IMR-90 (cell line): ENCODE measurements around the gene ITGAX. TPM values are rescaled to one million over a fixed set of nuclear protein-coding genes. Genes with fewer than 3 reads are reported as not detected.

Source experiments
- ATAC-seq: fragments of 200-7000 bp; cut with Tn5 transposase; 2 replicates; pipeline ENCODE4 v1.9.1; 2020; ENCODE audit warnings: low read depth, mild to moderate bottlenecking, moderate library complexity
- BruUV-seq: library from RNA; stranded (reverse); fragments of 400-500 nt; replicated peaks from 2 replicates; lab custom pipeline; 2021; lab: Mats Ljungman, UMichigan
- CTCF ChIA-PET: fragments of 300-600 bp; formaldehyde crosslinking; extraction: SDS; loops from one replicate; lab custom pipeline; 2021; ENCODE audit warnings: antibody characterized with exemption; lab: Yijun Ruan, JAX
- POLR2A ChIA-PET: fragments of 300-600 bp; sonication (Branson Sonifier 250); formaldehyde crosslinking; loops from one replicate; lab custom pipeline; 2022; ENCODE audit warnings: antibody characterized with exemption; ENCODE audit not compliant: unreplicated experiment; lab: Charles Lee
- DNase-seq: peaks from one replicate; pipeline ENCODE4 v3.0.0; 2013
- H2AFZ ChIP-seq: replicated peaks from 2 replicates; pipeline ENCODE3; 2013; ENCODE audit warnings: low read length, mild to moderate bottlenecking; ENCODE audit not compliant: poor library complexity
- H2AK5ac ChIP-seq: 2 replicates; pipeline ENCODE4 v1.6.1; 2013; ENCODE audit warnings: low read depth, low read length, inconsistent platforms
- H2AK9ac ChIP-seq: replicated peaks from 2 replicates; pipeline ENCODE3; 2013; ENCODE audit warnings: mild to moderate bottlenecking, low read depth, low read length, moderate library complexity; ENCODE audit not compliant: poor library complexity
- H2BK120ac ChIP-seq: 2 replicates; pipeline ENCODE4 v1.6.1; 2013; ENCODE audit warnings: low read depth, low read length, inconsistent platforms
- H2BK15ac ChIP-seq: 3 replicates; pipeline ENCODE4 v1.6.1; 2013; ENCODE audit warnings: low read depth, low read length, inconsistent platforms
- H2BK20ac ChIP-seq: 2 replicates; pipeline ENCODE4 v1.6.1; 2013; ENCODE audit warnings: low read depth, mild to moderate bottlenecking, inconsistent platforms, low read length, moderate library complexity
- H2BK5ac ChIP-seq: 2 replicates; pipeline ENCODE4 v1.6.1; 2013; ENCODE audit warnings: mild to moderate bottlenecking, low read depth, low read length, inconsistent platforms; ENCODE audit not compliant: poor library complexity, severe bottlenecking
- H3K14ac ChIP-seq: replicated peaks from 2 replicates; pipeline ENCODE4 v1.6.1; 2013; ENCODE audit warnings: low read depth, low read length, inconsistent platforms
- H3K18ac ChIP-seq: 2 replicates; pipeline ENCODE4 v1.6.1; 2013; ENCODE audit warnings: low read depth, low read length, control low read depth
- H3K23ac ChIP-seq: 2 replicates; pipeline ENCODE4 v1.6.1; 2013; ENCODE audit warnings: low read depth, low read length, inconsistent platforms
- H3K27ac ChIP-seq: 2 replicates; pipeline ENCODE4 v1.5.1; 2013; ENCODE audit warnings: mild to moderate bottlenecking, control low read depth, low read length; ENCODE audit not compliant: insufficient read depth
- H3K27me3 ChIP-seq: 2 replicates; pipeline ENCODE4 v1.6.1; 2013; ENCODE audit warnings: low read length; ENCODE audit not compliant: control insufficient read depth, insufficient read depth
- H3K36me3 ChIP-seq: 2 replicates; pipeline ENCODE4 v1.6.1; 2013; ENCODE audit warnings: low read length, mixed read lengths; ENCODE audit not compliant: control insufficient read depth, insufficient read depth
- H3K4ac ChIP-seq: 2 replicates; pipeline ENCODE4 v1.6.1; 2013; ENCODE audit warnings: low read depth, low read length, inconsistent platforms
- H3K4me1 ChIP-seq: 2 replicates; pipeline ENCODE4 v1.6.1; 2013; ENCODE audit warnings: low read length, mixed read lengths; ENCODE audit not compliant: control insufficient read depth, insufficient read depth
- H3K4me2 ChIP-seq: 2 replicates; pipeline ENCODE4 v1.6.1; 2013; ENCODE audit warnings: low read depth, mild to moderate bottlenecking, control low read depth, low read length, moderate library complexity
- H3K4me3 ChIP-seq: 2 replicates; pipeline ENCODE4 v1.5.1; 2013; ENCODE audit warnings: low read depth, mild to moderate bottlenecking, control low read depth, low read length, moderate library complexity; ENCODE audit not compliant: insufficient read depth
- H3K56ac ChIP-seq: 2 replicates; pipeline ENCODE4 v1.6.1; 2013; ENCODE audit warnings: low read length, inconsistent platforms; ENCODE audit not compliant: insufficient read depth; ENCODE audit errors: extremely low read depth
- H3K79me1 ChIP-seq, 2 experiments: 2 replicates each; pipeline ENCODE4 v1.6.1; 2013; ENCODE audit warnings: low read length in 2 of 2, inconsistent platforms in 1 of 2, low read depth in 1 of 2
- H3K9ac ChIP-seq: 2 replicates; pipeline ENCODE4 v1.6.1; 2013; ENCODE audit warnings: low read depth, low read length, control low read depth
- H3K9me1 ChIP-seq: 2 replicates; pipeline ENCODE4 v1.6.1; 2013; ENCODE audit warnings: low read length, inconsistent platforms; ENCODE audit not compliant: insufficient read depth
- H3K9me3 ChIP-seq: 2 replicates; pipeline ENCODE4 v1.6.1; 2013; ENCODE audit warnings: low read length; ENCODE audit not compliant: control insufficient read depth, insufficient read depth
- H4K20me1 ChIP-seq: 2 replicates; pipeline ENCODE4 v1.6.1; 2013; ENCODE audit warnings: low read length, inconsistent platforms; ENCODE audit not compliant: insufficient read depth
- H4K5ac ChIP-seq: 2 replicates; pipeline ENCODE4 v1.6.1; 2013; ENCODE audit warnings: mild to moderate bottlenecking, low read depth, low read length, control low read depth
- H4K8ac ChIP-seq, 2 experiments: 2 replicates each; pipeline ENCODE4 v1.6.1; 2013; ENCODE audit warnings: low read depth in 2 of 2, low read length in 2 of 2, control low read depth in 1 of 2, inconsistent platforms in 1 of 2
- H4K91ac ChIP-seq: 2 replicates; pipeline ENCODE4 v1.6.1; 2013; ENCODE audit warnings: low read depth, low read length, inconsistent platforms; ENCODE audit not compliant: insufficient read depth
- CEBPB ChIP-seq: IDR thresholded peaks from 2 replicates; pipeline ENCODE4 v1.6.1; 2012; ENCODE audit warnings: low read depth, low read length, improper control_type of control experiment
- CHD1 ChIP-seq: IDR thresholded peaks from 2 replicates; pipeline ENCODE4 v1.6.1; 2012; ENCODE audit warnings: low read depth, low read length, improper control_type of control experiment
- FOS ChIP-seq: fragments of 150-350 bp; IDR thresholded peaks from 2 replicates; pipeline ENCODE4 v1.6.1; 2016; ENCODE audit warnings: low read depth, low read length
- MAFK ChIP-seq: IDR thresholded peaks from 2 replicates; pipeline ENCODE4 v1.6.1; 2012; ENCODE audit warnings: low read depth, low read length, improper control_type of control experiment
- MXI1 ChIP-seq: IDR thresholded peaks from 2 replicates; pipeline ENCODE4 v1.6.1; 2012; ENCODE audit warnings: low read depth, mild to moderate bottlenecking, low read length, moderate library complexity, borderline replicate concordance
- RAD21 ChIP-seq: IDR thresholded peaks from 2 replicates; pipeline ENCODE4 v1.6.1; 2012; ENCODE audit warnings: low read length, improper control_type of control experiment
- RCOR1 ChIP-seq: IDR thresholded peaks from 2 replicates; pipeline ENCODE4 v1.6.1; 2012; ENCODE audit warnings: mild to moderate bottlenecking, low read length, improper control_type of control experiment; ENCODE audit not compliant: insufficient replicate concordance
- RFX5 ChIP-seq: IDR thresholded peaks from 2 replicates; pipeline ENCODE4 v1.8.0; 2012; ENCODE audit warnings: low read depth, mild to moderate bottlenecking, low read length, moderate library complexity
- SMC3 ChIP-seq: fragments of 150-350 bp; IDR thresholded peaks from 2 replicates; pipeline ENCODE4 v1.6.1; 2016; ENCODE audit warnings: low read depth, mild to moderate bottlenecking, antibody characterized with exemption, low read length, moderate library complexity
- WGBS, 2 experiments: methylation state at CpG; one replicate each; pipeline versions ENCODE4 v1.1.5 to v1.1.7; 2013; ENCODE audit warnings: missing lambda C conversion rate in 2 of 2; ENCODE audit not compliant: insufficient read length in 1 of 2; ENCODE audit errors: extremely low coverage in 2 of 2; 5-methylcytosine and 5-hydroxymethylcytosine counted together
- dilution Hi-C: fragments of 300-500 bp; cut with HindIII; formaldehyde crosslinking; loops from one replicate; pipeline ENCODE4 v1.14.3; 2018; ENCODE audit warnings: low sequenced_read_pairs; ENCODE audit not compliant: unreplicated experiment
- in situ Hi-C: fragments of 300-500 bp; cut with MboI; formaldehyde crosslinking; loops from 3 replicates; pipeline ENCODE4 v1.14.3; 2019; ENCODE audit warnings: low sequenced_read_pairs, inconsistent platforms, mixed read lengths
- intact Hi-C: fragments of 100-400 bp; cut with micrococcal nuclease; formaldehyde crosslinking; loops from 2 replicates; pipeline ENCODE4 v1.10.0; 2022
- polyA plus RNA-seq, 3 experiments: library from polyadenylated mRNA; depleted of rRNA; stranded (reverse); fragments of >200 nt; gene quantifications; 2 replicates each; pipeline ENCODE4 v1.2.3, GENCODE V29; 2012; ENCODE audit warnings: low replicate concordance in 1 of 3
- total RNA-seq: library from RNA; depleted of rRNA; stranded (reverse); fragments of >200 nt; gene quantifications from 2 replicates; pipeline ENCODE4 v1.2.3, GENCODE V29; 2012
- TF ChIP-seq, protein P1 (sequence below): fragments of 150-350 bp; IDR thresholded peaks from 2 replicates; pipeline ENCODE4 v1.6.1; 2016; ENCODE audit warnings: low read depth, mild to moderate bottlenecking, low read length, moderate library complexity, borderline replicate concordance
- TF ChIP-seq, protein P2 (sequence below): fragments of 150-350 bp; IDR thresholded peaks from 2 replicates; pipeline ENCODE4 v1.6.1; 2017; ENCODE audit warnings: mild to moderate bottlenecking, antibody characterized with exemption, low read length, low read depth
- TF ChIP-seq, protein P3 (sequence below): conservative IDR thresholded peaks from 2 replicates; pipeline ENCODE4 v1.5.1; 2012; ENCODE audit warnings: mild to moderate bottlenecking, low read depth, low read length, improper control_type of control experiment

The ITGAX gene
- total and polyA plus RNA-seq, 2 of the 4 experiments (the other 2 are of a cell fraction): 0.09 to 0.18 TPM

DNA sequence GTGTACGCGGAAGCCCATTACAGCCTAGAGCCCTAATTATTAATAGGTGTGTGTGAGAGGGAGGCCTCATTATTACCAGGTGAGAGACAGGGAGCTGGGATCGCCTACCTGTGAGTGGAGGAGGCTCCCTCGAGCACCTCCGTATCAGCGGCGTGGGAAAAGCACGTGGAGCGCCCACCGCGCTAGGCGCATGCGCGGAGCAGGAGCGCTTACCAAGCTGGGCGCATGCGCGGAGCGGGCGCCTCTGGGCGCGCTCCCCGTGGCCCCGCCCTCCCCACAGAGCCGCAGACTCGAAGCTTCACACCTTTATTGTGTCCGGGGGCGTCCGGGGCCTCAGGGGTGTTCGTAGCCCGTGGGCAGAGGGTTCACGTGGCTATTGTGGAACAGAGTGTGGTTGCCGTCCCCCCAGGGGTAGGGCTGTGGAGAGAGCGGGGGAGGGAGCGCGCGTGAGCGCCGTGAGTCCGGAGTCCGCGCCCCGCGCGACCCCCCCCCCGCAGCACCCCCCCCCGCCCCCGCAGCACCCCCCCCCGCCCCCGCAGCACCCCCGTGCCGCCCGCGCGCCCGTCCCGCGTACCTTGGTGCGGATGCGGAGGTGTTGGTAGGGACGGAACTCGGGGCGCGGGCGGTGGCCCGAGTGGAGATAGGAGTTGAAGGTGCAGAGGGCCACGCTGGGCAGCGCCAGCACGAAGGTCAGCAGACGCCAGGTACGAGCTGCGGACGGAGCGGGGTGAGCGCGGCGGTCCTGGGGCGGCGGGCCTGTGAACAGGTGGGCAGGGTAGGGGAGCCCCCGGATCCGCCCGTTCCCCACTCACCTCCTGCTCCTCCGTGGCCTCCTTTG, 72.7 kb downstream of the ITGAX start:
- H4K91ac ChIP-seq: no peak overlapping the region
- H3K27ac ChIP-seq: no peak overlapping the region
- intact Hi-C loops: no loop called here
- no peak overlapping the region for H2BK5ac ChIP-seq
- no peak overlapping the region for H2BK15ac ChIP-seq
- no peak overlapping the region for H4K5ac ChIP-seq
- ChIA-PET POLR2A (no interaction called here), CTCF (interaction anchor here (1.2 kb wide), 1 partner anchor 10 kb away, joined by 3 read pairs; no protein-coding TSS in a partner anchor)
- no peak overlapping the region for H3K18ac ChIP-seq
- H3K4ac ChIP-seq: no peak overlapping the region
- H3K27me3 ChIP-seq: peaks cover 29% of the 10 kb centered on the region
- peak overlapping the region; percentile 38 for H3K4me3 ChIP-seq
- BruUV-seq: no TSS peak
- dilution Hi-C loops: no loop called here
- H3K4me2 ChIP-seq: peak overlapping the region; percentile 66
- no peaks in the 10 kb centered on the region for H3K79me1 ChIP-seq
- no peak overlapping the region for H3K23ac ChIP-seq
- no peak overlapping the region for H2AK5ac ChIP-seq
- no peaks in the 10 kb centered on the region for H3K4me1 ChIP-seq
- no peak overlapping the region for H3K14ac ChIP-seq
- ATAC-seq: no peak
- H3K9me3 ChIP-seq: no peaks in the 10 kb centered on the region; the same call in 1 of the 2 replicates
- DNase-seq: no peak
- H4K20me1 ChIP-seq: no peaks in the 10 kb centered on the region
- no peak overlapping the region for H2BK20ac ChIP-seq
- H3K9ac ChIP-seq: no peak overlapping the region
- no peak overlapping the region for H3K56ac ChIP-seq
- no peak overlapping the region for H2BK120ac ChIP-seq
- H2AFZ ChIP-seq: peak overlapping the region; percentile 61
- in situ Hi-C loops: no loop called here
- no peak overlapping the region for H4K8ac ChIP-seq
- H3K9me1 ChIP-seq: no peaks in the 10 kb centered on the region
- H2AK9ac ChIP-seq: no peak overlapping the region
- 51% methylated on average over 9 of the region's 83 CpGs; no CpG with 5 or more reads in 1 of the 2 experiments for WGBS, 2 experiments
- no peaks in the 10 kb centered on the region for H3K36me3 ChIP-seq
- TF ChIP-seq, protein P1, sequence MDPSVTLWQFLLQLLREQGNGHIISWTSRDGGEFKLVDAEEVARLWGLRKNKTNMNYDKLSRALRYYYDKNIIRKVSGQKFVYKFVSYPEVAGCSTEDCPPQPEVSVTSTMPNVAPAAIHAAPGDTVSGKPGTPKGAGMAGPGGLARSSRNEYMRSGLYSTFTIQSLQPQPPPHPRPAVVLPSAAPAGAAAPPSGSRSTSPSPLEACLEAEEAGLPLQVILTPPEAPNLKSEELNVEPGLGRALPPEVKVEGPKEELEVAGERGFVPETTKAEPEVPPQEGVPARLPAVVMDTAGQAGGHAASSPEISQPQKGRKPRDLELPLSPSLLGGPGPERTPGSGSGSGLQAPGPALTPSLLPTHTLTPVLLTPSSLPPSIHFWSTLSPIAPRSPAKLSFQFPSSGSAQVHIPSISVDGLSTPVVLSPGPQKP: no peak
- TF ChIP-seq RAD21: no peak
- TF ChIP-seq RFX5: no peak
- TF ChIP-seq, protein P2, sequence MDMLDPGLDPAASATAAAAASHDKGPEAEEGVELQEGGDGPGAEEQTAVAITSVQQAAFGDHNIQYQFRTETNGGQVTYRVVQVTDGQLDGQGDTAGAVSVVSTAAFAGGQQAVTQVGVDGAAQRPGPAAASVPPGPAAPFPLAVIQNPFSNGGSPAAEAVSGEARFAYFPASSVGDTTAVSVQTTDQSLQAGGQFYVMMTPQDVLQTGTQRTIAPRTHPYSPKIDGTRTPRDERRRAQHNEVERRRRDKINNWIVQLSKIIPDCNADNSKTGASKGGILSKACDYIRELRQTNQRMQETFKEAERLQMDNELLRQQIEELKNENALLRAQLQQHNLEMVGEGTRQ: no peak
- TF ChIP-seq, protein P3, sequence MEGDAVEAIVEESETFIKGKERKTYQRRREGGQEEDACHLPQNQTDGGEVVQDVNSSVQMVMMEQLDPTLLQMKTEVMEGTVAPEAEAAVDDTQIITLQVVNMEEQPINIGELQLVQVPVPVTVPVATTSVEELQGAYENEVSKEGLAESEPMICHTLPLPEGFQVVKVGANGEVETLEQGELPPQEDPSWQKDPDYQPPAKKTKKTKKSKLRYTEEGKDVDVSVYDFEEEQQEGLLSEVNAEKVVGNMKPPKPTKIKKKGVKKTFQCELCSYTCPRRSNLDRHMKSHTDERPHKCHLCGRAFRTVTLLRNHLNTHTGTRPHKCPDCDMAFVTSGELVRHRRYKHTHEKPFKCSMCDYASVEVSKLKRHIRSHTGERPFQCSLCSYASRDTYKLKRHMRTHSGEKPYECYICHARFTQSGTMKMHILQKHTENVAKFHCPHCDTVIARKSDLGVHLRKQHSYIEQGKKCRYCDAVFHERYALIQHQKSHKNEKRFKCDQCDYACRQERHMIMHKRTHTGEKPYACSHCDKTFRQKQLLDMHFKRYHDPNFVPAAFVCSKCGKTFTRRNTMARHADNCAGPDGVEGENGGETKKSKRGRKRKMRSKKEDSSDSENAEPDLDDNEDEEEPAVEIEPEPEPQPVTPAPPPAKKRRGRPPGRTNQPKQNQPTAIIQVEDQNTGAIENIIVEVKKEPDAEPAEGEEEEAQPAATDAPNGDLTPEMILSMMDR: no peak
- TF ChIP-seq CEBPB: no peak
- TF ChIP-seq SMC3: no peak
- no peak for TF ChIP-seq MXI1
- no peak for TF ChIP-seq CHD1
- TF ChIP-seq MAFK: no peak
- TF ChIP-seq RCOR1: no peak
- no peak for TF ChIP-seq FOS
